DMS153 (cell line): ENCODE measurements around the gene DAP3.
A peak's percentile ranks its signal among the peaks of the same experiment; 100 is the strongest.
"Not testable (repeated sequence)": the region's sequence is repeated elsewhere in the genome, so short reads cannot be mapped to it uniquely, and the experiment has no call there.

Source experiments
- DNase-seq: peaks from one replicate; lab custom pipeline; 2025; lab: John Stamatoyannopoulos, UW

Gene DAP3

DNA sequence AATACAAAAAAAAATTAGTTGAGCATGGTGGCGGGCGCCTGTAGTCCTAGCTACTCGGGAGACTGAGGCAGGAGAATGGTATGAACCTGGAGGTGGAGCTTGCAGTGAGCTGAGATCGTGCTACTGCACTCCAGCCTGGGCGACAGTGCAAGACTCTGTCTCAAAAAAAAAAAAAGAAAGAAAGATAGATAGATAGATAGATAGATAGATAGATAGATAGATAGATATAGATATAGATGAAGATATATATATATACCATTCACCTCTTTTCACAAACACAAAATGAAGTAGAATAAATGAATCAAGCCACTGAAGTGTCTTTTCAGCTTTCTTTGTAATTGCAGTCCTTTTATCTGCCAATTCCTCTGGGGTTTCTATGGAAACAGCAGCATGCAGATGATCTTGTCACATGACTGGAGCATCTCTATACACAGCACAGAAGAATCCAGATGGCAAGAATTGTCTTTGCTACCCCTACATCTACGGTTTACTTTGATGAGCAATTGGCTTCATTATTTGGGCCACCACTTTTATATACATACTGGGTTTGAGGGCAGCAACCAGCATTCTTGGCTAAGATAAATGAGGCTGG lies 29.7 kb downstream of the DAP3 start:
- not testable (repeated sequence) for DNase-seq

DNA sequence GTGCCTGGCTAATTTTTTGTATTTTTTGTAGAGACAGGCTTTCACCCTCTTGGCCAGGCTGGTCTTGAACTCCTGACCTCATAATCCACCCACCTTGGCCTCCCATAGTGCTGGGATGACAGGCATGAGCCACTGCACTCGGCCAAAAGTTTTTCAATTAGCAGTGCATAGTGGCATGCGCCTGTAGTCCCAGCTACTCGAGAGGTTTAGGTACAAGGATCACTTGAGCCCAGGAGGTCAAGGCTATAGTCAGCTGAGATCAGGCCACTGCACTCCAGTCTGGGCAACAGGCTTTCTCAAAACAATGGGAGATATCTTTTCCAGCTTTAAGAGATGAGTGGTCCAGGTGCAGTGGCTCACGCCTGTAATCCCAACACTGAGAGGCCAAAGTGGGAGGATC lies 30.8 kb downstream of the DAP3 start:
- DNase-seq: no peak

- DNase-seq: no peak
Measured at GRCh38 chr1:155725142-155725541, 36.3 kb downstream of the DAP3 start.

GRCh38 chr1:155729031-155729898 lies 40.4 kb downstream of the DAP3 start:
- DNase-seq: peak; percentile 30

DNA sequence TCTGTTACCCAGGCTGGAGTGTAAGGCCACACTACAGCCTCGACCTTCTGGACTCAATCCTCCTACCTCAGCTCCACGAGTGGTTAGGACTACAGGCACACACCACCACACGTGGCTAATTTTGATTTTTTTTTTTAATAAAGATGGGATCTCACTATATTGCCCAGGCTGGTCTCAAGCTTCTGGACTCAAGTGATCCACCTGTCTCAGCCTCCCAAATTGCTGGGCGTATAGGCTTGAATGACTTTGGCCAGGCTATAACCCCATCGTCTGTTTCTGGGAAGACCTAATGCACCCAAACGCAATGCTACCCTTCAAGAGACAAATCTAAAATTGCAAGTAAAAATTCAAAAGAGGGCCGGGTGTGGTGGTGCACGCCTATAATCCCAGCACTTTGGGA lies 52.1 kb downstream of the DAP3 start:
- no peak for DNase-seq

DNA sequence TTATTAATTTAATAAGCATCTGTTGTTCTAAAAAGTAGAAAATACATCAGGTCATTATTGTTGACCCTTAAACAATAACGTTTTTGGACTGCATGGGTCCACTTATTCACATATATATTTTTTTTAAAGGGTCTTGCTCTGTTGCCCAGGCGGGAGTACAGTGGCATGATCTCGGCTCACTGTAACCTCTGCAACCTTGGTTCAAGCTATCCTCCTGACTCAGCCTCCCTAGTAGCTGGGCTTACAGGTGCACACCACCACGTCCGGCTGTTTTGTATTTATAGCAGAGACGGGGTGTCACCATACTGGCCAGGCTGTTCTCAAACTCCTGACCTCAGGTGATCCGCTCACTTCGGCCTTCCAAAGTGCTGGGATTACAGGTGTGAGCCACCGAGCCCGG lies 53.0 kb downstream of the DAP3 start:
- no peak for DNase-seq

DNA sequence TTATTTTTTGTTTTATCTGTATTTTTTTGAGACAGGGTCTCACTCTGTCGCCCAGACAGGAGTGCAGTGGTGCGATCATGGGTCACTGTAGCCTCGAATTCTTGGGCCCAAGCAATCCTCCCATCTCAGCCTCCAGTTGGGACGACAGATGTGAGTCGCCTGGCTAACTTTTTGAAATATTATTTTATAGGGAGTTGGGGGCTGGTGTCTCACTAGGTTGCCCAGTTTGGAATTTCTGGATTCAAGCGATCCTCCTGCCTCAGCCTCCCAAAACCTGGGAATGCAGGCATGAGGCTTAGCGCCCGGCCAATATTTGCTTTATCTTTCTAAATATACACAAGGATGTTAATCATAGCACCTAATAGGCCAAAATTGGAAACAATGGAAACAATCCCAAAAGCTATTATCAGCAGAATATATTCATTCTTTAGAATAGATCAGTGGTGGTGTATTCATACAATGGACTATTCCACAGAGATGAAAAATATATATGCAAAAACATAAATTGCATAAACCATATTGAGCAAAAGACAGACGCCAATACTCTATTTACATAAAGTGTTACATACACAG lies 55.9 kb downstream of the DAP3 start:
- DNase-seq: no peak

- peak; percentile 98 for DNase-seq
Measured at GRCh38 chr1:155745284-155746228, 56.7 kb downstream of the DAP3 start.

DNA sequence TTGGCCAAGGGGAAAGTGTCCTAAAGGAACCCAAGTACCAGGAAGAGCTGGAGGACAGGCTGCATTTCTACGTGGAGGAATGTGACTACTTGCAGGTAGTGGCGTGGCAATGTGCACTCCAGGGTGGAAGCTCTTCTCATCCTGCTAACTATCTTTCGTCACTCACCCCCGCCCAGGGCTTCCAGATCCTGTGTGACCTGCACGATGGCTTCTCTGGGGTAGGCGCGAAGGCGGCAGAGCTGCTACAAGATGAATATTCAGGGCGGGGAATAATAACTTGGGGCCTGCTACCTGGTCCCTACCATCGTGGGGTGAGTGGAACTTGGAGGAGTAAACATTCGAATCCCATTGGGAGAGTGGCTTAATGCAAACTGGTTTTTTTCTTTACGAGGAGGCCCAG lies 58.7 kb downstream of the DAP3 start:
- not testable (repeated sequence) for DNase-seq

DNA sequence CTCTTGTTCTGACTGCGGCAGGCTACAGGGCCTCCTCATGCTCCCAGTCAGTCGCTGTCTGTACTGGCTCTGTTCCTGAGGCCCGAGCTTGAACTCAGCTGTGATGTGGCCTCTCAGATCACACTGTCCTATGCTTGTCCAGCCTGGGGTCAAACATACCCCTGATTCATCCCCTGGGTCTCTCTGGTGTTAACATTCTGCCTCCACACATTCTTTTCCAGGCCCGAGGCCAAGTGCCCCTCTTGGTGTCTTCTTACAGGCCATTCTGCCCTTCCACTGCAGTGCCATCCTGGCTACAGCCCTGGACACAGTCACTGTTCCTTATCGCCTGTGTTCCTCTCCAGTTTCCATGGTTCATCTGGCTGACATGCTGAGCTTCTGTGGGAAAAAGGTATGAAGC lies 59.2 kb downstream of the DAP3 start:
- DNase-seq: not testable (repeated sequence)

DNA sequence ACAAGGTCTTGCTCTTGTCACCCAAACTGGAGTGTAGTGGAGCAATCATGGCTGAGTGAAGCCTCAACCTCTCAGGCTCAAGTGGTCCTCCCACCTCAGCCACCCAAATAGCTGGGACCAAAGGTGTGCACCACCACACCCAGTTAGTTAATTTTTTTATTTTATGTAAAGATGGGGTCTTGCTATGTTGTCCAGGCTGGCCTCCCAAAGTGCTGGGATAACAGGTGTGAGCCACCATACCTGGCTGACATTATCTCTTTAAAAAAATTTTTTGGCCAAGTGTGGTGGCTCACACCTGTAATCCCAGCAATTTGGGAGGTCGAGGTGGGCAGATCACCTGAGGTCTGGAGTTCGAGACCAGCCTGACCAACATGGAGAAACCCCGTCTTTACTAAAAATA lies 70.1 kb downstream of the DAP3 start:
- not testable (repeated sequence) for DNase-seq

DNA sequence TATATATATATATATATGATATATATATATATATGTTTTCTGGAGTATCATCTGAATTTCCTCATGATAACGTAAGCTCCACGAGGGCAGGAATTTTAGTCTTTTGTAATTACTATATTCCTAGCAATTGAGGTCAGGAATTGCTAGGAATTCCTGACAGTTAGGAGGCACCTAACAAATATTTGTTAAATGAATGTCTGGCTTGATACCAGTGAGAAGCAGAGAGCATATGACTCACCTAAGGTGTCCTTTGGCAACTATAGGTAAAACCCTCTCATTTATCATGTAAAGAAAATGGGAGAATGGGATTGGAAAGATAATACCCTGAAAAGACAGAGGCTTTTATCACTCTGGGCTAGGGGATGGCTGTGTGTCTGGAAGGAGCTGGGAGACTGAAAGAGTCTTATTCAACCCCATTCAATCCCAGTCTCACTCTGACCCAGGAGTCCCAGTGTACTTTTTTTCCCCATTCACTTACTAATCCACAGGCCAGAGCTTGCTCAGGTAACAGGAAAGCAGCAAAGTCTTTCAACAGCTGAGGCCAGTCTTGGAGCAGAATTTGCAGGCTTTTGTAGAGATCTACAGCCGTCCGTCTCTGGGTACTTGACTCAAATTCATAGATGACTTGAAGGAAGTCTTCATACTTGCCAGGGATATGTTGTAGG lies 71.2 kb downstream of the DAP3 start:
- DNase-seq: no peak

- no peak for DNase-seq
Measured at GRCh38 chr1:155760751-155761475, 72.0 kb downstream of the DAP3 start.

DNA sequence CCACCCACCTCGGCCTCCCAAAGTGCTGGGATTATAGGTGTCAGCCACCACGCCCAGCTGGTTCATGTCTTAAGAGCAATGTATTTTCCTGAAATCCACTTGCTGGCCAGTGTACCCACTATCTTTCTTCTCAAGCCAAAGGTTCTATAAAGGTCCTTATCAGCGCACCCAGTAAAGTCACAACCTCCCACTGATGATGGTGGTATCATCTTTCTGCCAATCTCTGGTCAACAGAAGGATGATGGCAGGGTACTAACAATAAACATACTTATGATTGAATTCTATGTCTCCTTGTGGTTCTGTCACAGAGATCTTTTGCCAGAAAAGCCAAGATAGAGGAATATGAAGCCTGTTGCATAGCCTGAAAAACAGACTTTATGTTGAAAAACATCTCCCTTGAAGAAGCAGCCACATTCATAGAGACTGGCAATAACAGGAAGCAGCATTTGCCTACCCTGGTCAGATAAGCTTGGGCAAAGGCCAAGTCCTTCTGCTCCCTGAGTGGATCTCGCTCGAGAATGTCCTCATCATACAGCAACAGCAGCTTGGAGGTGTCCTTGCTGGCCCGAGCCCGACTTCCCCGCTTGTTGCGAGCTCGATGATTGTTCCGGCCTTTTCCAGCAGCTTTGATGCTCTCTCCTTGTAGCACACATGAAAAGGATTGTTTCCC lies 73.0 kb downstream of the DAP3 start:
- no peak for DNase-seq

DNA sequence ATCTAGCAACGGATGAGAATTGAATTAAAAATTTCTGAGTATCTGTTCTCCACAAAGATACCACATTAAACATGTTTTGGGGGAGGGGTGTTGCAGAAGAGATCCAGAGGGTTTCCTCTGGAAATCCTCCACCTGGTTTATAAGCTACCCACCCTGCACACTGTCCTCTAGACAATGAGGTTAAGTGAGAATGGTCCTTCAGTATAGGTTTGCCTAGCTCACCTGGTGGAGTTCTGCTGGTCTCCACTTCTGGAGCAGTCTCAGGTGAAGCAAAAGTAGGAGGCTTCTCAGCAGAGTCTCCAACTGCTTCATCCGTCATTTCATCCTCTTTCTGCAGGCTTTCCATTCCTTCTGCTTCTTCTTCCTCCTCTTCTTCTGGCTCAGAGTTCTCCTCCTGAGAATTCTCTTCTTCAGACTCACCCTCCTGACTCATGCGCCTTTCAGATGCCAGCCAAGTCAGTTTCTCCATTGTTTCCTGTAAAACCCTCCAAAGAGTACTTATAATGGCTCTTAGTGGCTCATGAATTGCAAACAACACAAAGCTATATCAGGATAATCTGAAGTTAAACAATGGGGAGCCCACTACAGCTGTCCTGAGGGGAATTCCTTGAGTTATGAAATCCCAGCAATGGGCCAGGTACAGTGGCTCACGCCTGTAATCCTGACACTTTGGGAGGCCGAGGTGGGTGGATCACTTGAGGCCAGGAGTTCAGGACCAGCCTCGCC lies 74.4 kb downstream of the DAP3 start:
- not testable (repeated sequence) for DNase-seq

DNA sequence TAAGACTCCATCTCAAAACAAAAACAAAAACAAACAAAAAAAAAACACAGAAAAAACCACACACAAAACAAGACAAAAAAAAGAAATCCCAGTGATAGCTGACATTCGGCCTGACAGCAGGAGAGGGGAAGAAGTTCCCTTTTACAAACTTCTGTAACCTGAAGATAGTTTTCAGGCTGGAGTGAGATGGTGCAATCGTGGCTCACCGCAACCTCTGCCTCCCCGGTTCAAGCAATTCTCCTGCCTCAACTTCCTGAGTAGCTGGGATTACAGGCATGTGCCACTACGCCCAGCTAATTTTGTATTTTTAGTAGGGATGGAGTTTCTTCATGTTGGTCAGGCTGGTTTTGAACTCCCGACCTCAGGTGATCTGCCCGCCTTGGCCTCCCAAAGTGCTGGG lies 75.1 kb downstream of the DAP3 start:
- not testable (repeated sequence) for DNase-seq

DNA sequence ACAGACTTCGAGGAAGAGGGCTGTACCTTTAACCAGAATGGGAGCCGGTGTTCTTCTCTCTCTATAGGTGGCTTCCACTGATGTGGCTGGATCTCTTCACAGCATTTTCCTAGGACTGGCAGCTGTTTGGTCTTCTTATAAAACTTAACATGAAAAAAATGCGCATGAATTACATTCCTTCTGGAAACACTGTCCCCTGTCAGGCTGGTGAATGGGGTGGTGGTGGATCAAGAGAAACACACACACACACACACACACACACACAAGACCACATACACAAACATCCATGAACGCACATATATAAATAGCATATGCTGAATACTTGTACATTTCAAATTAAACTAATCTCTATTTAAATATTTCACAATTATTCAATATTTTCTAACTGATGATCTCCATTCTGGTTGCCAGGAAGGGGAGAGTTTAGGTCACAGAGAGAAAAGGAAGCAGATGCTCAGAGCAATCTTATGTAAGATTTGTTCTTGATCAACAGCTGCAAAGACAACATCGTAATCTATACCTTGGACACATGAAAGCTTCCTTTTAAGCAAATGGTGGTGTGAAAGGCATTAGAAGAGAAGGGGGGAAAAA lies 78.6 kb downstream of the DAP3 start:
- not testable (repeated sequence) for DNase-seq

DNA sequence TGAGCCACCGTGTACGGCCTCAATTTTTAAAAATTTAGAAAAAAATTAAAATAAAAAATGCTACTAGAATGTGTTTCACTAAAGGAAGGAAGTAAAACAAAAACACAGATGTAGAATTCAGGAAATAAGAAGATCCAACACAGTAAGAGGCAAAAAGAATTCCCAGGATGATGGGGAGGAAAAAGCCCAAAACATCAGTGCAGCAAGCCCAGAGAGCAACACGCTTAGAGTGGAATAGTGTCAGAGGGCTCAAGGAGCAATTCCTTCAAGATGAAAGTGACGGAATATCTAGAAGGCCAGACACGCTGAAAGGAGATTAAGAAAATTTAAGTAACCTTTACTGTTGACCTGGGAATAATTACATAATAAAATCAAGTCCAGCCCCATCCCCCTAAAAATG lies 80.4 kb downstream of the DAP3 start:
- no peak for DNase-seq

DNA sequence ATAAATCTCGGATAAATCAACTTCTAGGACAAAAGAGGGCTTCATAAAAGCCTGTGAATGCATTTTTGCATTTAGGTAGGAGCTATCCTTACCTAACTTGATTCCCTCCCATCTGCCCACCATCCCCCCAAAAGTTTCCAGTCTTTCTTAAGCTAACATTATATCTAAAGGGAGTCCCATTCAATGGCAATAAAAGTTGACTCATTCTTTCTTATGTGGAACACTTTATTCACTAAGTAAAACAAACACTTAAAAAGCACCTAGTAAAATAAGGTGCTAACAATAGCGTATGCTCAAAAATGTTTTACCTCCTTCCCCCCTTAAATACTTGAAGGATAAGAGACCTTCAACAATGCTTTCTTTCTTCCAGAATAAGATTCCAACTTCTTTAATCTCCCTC lies 84.3 kb downstream of the DAP3 start:
- DNase-seq: no peak
